GM12874 (cell line): ENCODE measurements around the gene ENPP4.

Source experiments
- CTCF ChIP-seq: IDR thresholded peaks from 2 replicates; pipeline ENCODE4 v1.5.1; 2011; ENCODE audit warnings: low read depth, mild to moderate bottlenecking, control low read depth, low read length, moderate library complexity; ENCODE audit not compliant: insufficient read depth

The ENPP4 gene

DNA sequence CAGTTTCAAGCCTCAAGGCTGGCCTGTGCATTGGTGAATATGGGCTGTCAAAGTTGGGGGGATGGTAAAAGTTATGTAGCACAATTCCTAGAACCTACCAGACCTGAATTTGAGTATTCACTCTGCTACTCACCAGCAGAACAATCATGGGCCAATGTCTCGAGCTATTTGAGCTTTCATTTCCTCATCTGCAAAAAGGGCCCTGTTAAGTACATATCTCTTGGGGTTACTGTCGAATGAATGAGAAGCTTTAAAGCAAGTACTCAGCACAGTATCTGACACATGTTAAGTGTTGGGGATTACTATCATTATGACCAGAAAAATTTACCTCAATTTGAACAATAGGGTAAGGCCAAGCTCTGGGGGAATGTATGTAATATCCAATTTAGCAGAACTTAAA, 13.5 kb upstream of the ENPP4 start:
- TF ChIP-seq CTCF = no peak

DNA sequence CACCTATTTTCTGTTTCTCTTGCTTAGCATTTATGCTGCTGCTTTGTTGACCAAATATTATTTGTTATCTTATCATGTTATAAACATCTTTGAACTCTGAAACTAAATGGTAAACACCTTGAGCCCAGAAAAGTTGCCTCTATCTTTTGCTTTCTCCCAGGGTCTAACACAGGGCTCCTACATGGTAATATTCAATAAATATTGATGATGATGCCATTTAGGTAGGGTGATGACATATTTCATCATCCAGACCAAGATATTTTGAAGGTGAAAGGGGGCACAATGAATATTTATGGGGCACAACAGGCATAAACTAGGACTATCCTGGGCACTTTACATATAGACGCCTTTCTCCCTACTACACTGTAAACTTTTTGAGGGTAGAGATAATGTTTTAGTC, 11.6 kb upstream of the ENPP4 start:
- no peak for TF ChIP-seq CTCF

GRCh38 chr6:46118836-46119235, 11.0 kb upstream of the ENPP4 start:
- TF ChIP-seq CTCF = no peak

DNA sequence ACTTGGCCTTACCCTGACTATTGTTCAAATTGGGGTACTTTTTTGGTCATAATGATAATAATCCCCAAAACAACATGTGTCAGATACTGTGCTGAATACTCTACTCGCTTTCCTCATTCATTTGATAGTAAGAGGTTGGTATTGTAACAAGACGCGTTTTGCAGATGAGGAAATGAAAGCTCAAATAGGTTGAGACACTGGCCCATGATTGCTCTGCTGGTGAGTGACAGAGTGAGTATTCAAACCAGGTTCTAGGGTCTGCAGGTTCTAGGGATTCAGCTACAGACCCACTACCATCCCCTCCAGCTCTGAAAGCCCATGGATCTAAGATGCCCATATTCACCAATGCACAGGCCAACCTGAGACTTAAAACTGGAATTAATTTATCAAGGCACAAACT, 1.3 kb upstream of the ENPP4 start:
- TF ChIP-seq CTCF = no peak

DNA sequence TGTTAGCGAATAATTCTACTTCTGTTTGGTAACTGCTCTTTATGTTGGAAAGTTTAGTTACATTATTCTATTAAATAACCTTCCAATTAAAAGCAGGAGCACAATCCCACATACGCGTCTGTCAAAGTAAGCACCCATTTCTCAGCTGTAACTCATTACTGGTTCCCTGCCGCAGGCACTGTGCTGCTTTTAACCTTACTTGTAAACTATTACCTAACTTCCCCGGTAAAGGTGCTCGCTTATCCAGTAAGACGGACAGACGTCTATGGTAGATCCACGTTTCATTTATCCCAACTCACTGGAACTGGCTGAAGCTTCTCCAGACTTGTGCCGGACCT, 529 bp upstream of the ENPP4 start:
- TF ChIP-seq CTCF = no peak

DNA sequence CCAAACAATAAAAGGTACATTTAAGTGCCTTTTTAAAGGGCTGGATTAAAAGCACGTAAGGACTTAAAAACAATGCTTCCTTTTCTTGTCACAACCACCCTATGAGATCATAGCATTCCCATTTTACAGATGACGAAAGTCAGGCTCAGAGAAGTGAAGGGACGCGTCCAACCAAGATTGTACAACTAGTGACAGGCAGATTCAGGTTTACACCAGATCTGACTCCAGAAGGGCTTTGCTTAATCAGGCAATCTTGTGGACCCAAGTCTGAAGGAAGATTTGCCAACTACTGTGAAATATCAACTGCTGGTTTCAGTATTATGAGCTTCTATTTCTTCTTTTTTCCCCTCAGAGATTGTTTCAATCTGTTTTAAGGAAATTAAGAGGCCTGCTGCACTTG, 877 bp downstream of the ENPP4 start:
- TF ChIP-seq CTCF = no peak

GRCh38 chr6:46134216-46134615, 4.4 kb downstream of the ENPP4 start:
- TF ChIP-seq CTCF = no peak

DNA sequence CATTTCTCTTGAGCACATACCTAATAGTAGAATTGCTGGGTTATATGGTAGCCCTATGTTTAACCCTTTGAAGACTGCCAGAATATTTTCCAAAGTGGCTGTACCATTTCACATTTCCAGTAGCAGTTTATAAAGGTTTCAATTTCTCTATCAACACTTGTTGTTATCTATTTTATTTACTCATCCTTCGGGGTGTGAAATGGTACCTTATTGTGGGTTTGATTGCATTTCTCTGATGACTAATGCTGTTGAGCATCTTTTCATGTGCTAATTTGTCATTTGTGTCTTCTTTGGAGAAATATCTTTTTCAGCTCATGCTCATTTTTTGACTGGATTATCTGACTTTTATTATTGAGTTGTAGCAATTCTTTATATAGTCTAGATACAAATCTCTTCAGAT, 5.4 kb downstream of the ENPP4 start:
- no peak for TF ChIP-seq CTCF
